ENCODE results near the gene PROK1. TPM values are rescaled to one million over a fixed set of nuclear protein-coding genes. Genes with fewer than 3 reads are reported as not detected.

Gene PROK1
- total and polyA plus RNA-seq, 2 experiments from 2014 or later = not detected

DNA sequence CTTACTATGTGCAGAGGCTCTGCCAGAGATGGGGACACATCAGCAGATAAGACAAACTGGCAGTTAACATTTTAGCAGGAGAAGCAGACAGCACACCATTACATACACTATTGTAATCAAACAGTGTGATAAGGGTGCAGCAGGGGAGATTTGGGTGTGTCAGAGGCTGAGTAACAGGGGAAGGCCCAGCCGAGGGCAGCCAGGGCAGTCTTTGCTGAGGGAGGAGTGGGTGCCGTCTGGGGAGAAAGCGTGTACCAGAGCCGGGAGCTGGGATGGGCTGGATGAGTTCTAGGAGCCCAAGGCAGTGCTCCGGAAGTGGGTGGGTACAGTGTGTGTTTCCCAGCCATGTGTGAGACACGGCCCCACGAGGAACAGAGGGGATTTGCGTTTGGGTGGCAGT is 36.8 kb downstream of the PROK1 start:
- no peak overlapping the region; the same call in 1 of the 2 replicates for H3K27ac Mint-ChIP-seq
- no peaks in the 10 kb centered on the region for H3K36me3 Mint-ChIP-seq (ENCODE audit: low read depth)
- Histone ChIP-seq H3K4me1 (ENCODE audit: insufficient read depth) (peaks cover 2% of the 10 kb centered on the region; the same call in 1 of the 2 replicates), H3K36me3 (ENCODE audit: insufficient read depth) (no peaks in the 10 kb centered on the region), H3F3A (replicated peaks; ENCODE audit: low read depth) (no peaks in the 10 kb centered on the region), H3K27me3 (ENCODE audit: insufficient read depth) (no peaks in the 10 kb centered on the region), H3K79me2 (replicated peaks; ENCODE audit: insufficient read depth) (no peaks in the 10 kb centered on the region), H3K4me3 (no peak overlapping the region), H2AFZ (no peak overlapping the region), H3K9me2 (ENCODE audit: insufficient read depth) (no peaks in the 10 kb centered on the region), H4K20me1 (replicated peaks; ENCODE audit: insufficient read depth) (no peaks in the 10 kb centered on the region), H3K27ac (ENCODE audit: low read depth) (no peak overlapping the region), H3K4me2 (no peak overlapping the region)
- ATAC-seq (no peak), DNase-seq (ENCODE audit: low spot score) (no peak)
- peaks cover 17% of the 10 kb centered on the region for H3K4me1 Mint-ChIP-seq
- H3K4me3 Mint-ChIP-seq = no peak overlapping the region
- H3K9me3 Mint-ChIP-seq = no peaks in the 10 kb centered on the region
- peaks cover 13% of the 10 kb centered on the region for H3K27me3 Mint-ChIP-seq (ENCODE audit: insufficient read depth, low read depth, poor library complexity)
- TF ChIP-seq, protein P1, sequence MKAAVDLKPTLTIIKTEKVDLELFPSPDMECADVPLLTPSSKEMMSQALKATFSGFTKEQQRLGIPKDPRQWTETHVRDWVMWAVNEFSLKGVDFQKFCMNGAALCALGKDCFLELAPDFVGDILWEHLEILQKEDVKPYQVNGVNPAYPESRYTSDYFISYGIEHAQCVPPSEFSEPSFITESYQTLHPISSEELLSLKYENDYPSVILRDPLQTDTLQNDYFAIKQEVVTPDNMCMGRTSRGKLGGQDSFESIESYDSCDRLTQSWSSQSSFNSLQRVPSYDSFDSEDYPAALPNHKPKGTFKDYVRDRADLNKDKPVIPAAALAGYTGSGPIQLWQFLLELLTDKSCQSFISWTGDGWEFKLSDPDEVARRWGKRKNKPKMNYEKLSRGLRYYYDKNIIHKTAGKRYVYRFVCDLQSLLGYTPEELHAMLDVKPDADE (IDR thresholded peaks at IDR 0.05) = no peak
- TF ChIP-seq JUNB (IDR thresholded peaks at IDR 0.05; ENCODE audit: unreplicated experiment) = no peak
- no peak for TF ChIP-seq ZNF331 (CRISPR knock-in tag; IDR thresholded peaks at IDR 0.05; ENCODE audit: low read depth)
- TF ChIP-seq CREB1 (CRISPR knock-in tag; IDR thresholded peaks at IDR 0.05; ENCODE audit: low read depth) = no peak
- TF ChIP-seq STAT1 (IDR thresholded peaks at IDR 0.05; ENCODE audit: unreplicated experiment) = no peak
- TF ChIP-seq, protein P2, sequence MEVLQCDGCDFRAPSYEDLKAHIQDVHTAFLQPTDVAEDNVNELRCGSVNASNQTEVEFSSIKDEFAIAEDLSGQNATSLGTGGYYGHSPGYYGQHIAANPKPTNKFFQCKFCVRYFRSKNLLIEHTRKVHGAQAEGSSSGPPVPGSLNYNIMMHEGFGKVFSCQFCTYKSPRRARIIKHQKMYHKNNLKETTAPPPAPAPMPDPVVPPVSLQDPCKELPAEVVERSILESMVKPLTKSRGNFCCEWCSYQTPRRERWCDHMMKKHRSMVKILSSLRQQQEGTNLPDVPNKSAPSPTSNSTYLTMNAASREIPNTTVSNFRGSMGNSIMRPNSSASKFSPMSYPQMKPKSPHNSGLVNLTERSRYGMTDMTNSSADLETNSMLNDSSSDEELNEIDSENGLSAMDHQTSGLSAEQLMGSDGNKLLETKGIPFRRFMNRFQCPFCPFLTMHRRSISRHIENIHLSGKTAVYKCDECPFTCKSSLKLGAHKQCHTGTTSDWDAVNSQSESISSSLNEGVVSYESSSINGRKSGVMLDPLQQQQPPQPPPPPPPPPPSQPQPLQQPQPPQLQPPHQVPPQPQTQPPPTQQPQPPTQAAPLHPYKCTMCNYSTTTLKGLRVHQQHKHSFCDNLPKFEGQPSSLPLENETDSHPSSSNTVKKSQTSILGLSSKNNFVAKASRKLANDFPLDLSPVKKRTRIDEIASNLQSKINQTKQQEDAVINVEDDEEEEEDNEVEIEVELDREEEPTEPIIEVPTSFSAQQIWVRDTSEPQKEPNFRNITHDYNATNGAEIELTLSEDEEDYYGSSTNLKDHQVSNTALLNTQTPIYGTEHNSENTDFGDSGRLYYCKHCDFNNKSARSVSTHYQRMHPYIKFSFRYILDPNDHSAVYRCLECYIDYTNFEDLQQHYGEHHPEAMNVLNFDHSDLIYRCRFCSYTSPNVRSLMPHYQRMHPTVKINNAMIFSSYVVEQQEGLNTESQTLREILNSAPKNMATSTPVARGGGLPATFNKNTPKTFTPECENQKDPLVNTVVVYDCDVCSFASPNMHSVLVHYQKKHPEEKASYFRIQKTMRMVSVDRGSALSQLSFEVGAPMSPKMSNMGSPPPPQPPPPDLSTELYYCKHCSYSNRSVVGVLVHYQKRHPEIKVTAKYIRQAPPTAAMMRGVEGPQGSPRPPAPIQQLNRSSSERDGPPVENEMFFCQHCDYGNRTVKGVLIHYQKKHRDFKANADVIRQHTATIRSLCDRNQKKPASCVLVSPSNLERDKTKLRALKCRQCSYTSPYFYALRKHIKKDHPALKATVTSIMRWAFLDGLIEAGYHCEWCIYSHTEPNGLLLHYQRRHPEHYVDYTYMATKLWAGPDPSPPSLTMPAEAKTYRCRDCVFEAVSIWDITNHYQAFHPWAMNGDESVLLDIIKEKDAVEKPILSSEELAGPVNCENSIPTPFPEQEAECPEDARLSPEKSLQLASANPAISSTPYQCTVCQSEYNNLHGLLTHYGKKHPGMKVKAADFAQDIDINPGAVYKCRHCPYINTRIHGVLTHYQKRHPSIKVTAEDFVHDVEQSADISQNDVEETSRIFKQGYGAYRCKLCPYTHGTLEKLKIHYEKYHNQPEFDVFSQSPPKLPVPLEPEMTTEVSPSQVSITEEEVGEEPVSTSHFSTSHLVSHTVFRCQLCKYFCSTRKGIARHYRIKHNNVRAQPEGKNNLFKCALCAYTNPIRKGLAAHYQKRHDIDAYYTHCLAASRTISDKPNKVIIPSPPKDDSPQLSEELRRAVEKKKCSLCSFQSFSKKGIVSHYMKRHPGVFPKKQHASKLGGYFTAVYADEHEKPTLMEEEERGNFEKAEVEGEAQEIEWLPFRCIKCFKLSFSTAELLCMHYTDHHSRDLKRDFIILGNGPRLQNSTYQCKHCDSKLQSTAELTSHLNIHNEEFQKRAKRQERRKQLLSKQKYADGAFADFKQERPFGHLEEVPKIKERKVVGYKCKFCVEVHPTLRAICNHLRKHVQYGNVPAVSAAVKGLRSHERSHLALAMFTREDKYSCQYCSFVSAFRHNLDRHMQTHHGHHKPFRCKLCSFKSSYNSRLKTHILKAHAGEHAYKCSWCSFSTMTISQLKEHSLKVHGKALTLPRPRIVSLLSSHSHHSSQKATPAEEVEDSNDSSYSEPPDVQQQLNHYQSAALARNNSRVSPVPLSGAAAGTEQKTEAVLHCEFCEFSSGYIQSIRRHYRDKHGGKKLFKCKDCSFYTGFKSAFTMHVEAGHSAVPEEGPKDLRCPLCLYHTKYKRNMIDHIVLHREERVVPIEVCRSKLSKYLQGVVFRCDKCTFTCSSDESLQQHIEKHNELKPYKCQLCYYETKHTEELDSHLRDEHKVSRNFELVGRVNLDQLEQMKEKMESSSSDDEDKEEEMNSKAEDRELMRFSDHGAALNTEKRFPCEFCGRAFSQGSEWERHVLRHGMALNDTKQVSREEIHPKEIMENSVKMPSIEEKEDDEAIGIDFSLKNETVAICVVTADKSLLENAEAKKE (CRISPR knock-in tag; IDR thresholded peaks at IDR 0.05) = no peak
- TF ChIP-seq, protein P3, sequence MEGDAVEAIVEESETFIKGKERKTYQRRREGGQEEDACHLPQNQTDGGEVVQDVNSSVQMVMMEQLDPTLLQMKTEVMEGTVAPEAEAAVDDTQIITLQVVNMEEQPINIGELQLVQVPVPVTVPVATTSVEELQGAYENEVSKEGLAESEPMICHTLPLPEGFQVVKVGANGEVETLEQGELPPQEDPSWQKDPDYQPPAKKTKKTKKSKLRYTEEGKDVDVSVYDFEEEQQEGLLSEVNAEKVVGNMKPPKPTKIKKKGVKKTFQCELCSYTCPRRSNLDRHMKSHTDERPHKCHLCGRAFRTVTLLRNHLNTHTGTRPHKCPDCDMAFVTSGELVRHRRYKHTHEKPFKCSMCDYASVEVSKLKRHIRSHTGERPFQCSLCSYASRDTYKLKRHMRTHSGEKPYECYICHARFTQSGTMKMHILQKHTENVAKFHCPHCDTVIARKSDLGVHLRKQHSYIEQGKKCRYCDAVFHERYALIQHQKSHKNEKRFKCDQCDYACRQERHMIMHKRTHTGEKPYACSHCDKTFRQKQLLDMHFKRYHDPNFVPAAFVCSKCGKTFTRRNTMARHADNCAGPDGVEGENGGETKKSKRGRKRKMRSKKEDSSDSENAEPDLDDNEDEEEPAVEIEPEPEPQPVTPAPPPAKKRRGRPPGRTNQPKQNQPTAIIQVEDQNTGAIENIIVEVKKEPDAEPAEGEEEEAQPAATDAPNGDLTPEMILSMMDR (conservative IDR thresholded peaks at IDR 0.05; ENCODE audit: low read depth in 2 of 2) = no peak
- TF ChIP-seq EZH2phosphoT487 (IDR thresholded peaks at IDR 0.05; ENCODE audit: unreplicated experiment) = no peak
- TF ChIP-seq, protein P4, sequence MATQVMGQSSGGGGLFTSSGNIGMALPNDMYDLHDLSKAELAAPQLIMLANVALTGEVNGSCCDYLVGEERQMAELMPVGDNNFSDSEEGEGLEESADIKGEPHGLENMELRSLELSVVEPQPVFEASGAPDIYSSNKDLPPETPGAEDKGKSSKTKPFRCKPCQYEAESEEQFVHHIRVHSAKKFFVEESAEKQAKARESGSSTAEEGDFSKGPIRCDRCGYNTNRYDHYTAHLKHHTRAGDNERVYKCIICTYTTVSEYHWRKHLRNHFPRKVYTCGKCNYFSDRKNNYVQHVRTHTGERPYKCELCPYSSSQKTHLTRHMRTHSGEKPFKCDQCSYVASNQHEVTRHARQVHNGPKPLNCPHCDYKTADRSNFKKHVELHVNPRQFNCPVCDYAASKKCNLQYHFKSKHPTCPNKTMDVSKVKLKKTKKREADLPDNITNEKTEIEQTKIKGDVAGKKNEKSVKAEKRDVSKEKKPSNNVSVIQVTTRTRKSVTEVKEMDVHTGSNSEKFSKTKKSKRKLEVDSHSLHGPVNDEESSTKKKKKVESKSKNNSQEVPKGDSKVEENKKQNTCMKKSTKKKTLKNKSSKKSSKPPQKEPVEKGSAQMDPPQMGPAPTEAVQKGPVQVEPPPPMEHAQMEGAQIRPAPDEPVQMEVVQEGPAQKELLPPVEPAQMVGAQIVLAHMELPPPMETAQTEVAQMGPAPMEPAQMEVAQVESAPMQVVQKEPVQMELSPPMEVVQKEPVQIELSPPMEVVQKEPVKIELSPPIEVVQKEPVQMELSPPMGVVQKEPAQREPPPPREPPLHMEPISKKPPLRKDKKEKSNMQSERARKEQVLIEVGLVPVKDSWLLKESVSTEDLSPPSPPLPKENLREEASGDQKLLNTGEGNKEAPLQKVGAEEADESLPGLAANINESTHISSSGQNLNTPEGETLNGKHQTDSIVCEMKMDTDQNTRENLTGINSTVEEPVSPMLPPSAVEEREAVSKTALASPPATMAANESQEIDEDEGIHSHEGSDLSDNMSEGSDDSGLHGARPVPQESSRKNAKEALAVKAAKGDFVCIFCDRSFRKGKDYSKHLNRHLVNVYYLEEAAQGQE (IDR thresholded peaks at IDR 0.05; ENCODE audit: unreplicated experiment) = no peak
- no peak for TF ChIP-seq EZH2 (IDR thresholded peaks at IDR 0.05; ENCODE audit: low read depth, unreplicated experiment)
- TF ChIP-seq ZNF114 (CRISPR knock-in tag; IDR thresholded peaks at IDR 0.05) = no peak
- no peak for TF ChIP-seq POLR2AphosphoS5 (IDR thresholded peaks at IDR 0.05; ENCODE audit: low read depth)
- no peak for TF ChIP-seq NANOG (IDR thresholded peaks at IDR 0.05; ENCODE audit: borderline replicate concordance)
